ENCODE data around the gene NPAP1.
"Not testable (repeated sequence)": the region's sequence is repeated elsewhere in the genome, so short reads cannot be mapped to it uniquely, and the experiment has no call there.

Gene NPAP1, protein sequence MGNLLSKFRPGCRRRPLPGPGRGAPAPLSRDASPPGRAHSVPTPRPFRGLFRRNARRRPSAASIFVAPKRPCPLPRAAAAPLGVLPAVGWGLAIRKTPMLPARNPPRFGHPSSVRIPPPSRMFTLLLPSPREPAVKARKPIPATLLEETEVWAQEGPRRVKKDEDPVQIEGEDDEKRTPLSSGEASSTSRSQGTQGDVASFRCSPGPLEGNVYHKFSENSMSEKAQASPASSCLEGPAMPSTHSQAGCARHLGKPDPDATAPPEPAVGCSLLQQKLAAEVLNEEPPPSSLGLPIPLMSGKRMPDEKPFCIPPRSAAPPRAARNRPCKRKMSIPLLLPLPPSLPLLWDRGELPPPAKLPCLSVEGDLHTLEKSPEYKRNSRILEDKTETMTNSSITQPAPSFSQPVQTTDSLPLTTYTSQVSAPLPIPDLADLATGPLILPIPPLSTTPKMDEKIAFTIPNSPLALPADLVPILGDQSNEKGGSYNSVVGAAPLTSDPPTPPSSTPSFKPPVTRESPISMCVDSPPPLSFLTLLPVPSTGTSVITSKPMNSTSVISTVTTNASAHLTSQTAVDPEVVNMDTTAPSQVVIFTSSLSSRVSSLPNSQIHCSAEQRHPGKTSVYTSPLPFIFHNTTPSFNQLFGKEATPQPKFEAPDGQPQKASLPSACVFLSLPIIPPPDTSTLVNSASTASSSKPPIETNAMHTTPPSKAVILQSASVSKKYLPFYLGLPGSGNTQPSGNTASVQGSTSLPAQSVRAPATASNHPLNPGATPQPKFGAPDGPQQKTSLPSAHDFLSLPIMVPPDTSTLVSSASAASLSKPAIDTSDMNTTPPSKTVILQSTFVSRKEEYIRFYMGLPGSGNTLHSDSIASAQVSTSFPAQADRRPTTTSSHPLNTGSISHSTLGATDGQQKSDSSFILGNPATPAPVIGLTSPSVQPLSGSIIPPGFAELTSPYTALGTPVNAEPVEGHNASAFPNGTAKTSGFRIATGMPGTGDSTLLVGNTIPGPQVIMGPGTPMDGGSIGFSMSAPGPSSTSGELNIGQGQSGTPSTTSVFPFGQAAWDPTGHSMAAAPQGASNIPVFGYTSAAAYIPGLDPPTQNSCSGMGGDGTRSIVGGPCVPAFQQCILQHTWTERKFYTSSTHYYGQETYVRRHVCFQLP

DNA sequence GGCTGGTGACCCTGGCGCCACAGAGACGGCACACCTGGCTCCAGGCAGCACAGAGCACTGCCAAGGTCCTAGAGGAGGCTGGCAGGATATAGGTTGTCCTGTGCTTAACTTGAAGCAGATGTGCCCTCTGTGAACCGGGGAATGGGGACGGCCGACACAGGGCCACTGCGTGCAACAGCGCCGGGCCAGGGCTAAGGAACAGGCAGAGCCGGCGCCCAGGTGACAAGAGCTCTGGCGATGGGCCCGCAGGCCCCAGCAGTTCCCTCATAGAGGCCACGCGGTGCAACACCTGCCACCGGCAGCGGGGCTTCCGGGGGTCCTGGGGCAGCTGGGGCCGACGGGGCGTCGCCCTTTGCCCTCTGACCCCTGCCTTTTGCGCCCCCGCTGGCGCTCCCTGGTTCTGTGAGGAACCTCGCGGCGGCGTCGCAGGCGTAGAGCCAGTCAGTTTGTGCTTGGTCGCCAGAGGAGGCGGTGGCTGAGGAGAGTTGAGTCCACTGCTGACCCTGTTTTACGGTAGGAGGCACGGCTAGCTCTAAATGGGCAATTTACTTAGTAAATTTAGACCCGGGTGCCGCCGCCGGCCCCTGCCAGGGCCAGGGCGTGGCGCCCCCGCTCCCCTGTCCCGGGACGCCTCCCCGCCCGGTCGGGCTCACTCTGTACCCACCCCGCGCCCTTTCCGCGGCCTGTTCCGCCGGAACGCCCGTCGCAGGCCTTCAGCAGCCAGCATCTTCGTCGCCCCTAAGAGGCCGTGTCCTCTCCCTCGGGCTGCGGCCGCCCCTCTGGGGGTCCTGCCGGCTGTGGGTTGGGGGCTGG lies at the start of gene NPAP1:
NPAP1 (plus strand) TSS at position 444 of the 813 bp plus-strand sequence; CDS start at position 537, 93 bp downstream.
- no peak for DNase-seq (ENCODE audit: low spot score)

DNA sequence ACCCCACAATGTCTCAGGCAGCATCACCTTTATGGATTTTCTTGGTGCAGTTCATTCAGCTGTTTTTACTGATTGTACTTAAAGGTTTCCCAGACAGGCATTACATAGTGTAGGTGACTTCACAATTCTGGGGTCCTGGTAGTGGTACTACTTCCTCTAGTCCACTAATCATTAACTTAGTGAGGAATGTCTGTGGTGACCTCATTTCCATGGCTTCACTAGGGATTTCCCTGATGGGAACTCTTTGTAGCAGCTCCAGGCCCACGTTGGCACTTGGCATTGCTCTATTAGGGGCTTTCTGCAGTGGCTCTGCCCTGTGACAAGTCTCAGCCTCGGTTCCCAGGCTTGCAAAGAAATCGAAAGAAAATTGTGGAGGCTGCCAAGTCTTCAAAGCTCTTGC lies 48.1 kb upstream of the NPAP1 start:
- DNase-seq (ENCODE audit: low spot score) = no peak

GRCh38 chr15:24633082-24633481 lies 42.5 kb upstream of the NPAP1 start:
- no peak for DNase-seq (ENCODE audit: low spot score)

- DNase-seq (ENCODE audit: low spot score) = not testable (repeated sequence)
Measured at GRCh38 chr15:24639412-24639811, 36.2 kb upstream of the NPAP1 start.

- no peak for DNase-seq (ENCODE audit: low spot score)
Measured at GRCh38 chr15:24645627-24646026, 29.9 kb upstream of the NPAP1 start.

DNA sequence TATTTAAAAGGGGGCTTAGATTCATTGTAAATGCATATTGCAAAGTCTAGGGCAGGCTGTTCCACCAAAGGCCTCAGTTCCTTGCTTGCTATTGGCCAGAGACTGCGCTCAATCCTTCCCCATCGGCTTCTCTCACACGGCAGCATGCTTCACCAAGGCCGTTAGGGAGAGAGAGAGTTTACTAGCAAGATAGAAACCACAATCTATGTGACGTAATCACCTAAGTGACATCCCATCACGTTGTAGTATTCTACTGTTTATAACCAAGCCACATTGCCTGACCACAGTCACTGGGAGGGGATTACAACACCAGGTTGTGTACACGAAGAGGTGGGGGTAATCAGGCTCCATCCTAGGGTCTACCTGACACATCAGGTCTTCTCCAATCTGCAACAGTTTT lies 16.0 kb upstream of the NPAP1 start:
- no peak for DNase-seq (ENCODE audit: low spot score)

GRCh38 chr15:24662991-24663390 lies 12.6 kb upstream of the NPAP1 start:
- DNase-seq (ENCODE audit: low spot score) = no peak

- DNase-seq (ENCODE audit: low spot score) = no peak
Measured at GRCh38 chr15:24676431-24676830, 856 bp downstream of the NPAP1 start.

DNA sequence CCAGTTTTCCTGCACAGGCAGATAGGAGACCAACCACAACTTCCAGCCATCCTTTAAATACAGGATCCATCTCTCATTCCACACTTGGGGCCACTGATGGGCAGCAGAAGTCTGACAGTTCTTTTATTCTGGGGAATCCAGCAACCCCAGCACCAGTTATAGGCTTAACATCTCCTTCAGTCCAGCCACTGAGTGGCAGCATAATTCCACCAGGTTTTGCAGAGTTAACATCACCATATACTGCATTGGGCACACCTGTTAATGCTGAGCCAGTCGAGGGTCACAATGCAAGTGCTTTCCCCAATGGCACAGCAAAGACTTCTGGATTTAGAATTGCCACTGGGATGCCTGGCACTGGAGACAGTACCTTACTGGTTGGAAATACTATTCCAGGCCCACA lies 2.9 kb downstream of the NPAP1 start:
- no peak for DNase-seq (ENCODE audit: low spot score)

- DNase-seq (ENCODE audit: low spot score) = no peak
Measured at GRCh38 chr15:24682002-24682401, 6.4 kb downstream of the NPAP1 start.

- not testable (repeated sequence) for DNase-seq (ENCODE audit: low spot score)
Measured at GRCh38 chr15:24682905-24683304, 7.3 kb downstream of the NPAP1 start.

- no peak for DNase-seq (ENCODE audit: low spot score)
Measured at GRCh38 chr15:24683736-24684135, 8.2 kb downstream of the NPAP1 start.

DNA sequence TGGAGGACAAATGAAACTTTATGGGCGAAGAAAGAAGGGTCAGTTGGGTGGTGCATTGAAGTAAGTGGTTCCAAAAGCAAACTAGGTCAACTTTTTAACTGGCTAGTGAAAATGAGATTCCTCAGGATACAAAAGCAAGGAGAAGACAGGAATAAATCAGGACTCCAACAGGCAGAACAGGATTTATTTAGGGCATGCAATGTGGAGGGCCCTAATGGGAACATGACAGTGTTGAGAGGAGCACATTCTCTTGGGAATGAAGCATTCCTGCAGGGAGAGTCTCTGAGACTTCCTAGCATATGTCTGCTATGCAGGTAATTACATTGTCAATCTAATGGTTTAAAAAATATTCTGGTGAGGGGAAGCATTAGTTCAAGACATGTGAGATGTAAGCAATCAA lies 8.7 kb downstream of the NPAP1 start:
- DNase-seq (ENCODE audit: low spot score) = no peak

DNA sequence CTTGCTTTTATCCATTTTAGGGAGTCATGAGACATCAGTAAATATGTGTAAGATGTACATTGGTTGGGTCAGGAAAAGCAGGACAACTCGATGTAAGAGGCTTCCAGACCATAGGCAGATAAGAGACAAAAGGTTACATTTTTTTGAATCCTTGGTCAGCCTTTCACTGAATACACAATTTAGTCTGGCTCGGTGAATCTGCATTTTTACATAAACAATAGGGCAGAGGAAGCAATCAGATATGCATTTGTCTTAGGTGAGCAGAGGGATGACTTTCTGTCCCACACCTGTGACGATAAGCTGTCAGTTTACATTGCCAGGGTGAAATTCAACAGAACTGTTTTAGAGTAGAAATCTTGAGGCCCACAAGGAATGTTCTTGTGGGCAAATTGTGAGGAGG lies 20.6 kb downstream of the NPAP1 start:
- DNase-seq (ENCODE audit: low spot score) = no peak

GRCh38 chr15:24696842-24697241 lies 21.3 kb downstream of the NPAP1 start:
- no peak for DNase-seq (ENCODE audit: low spot score)

DNA sequence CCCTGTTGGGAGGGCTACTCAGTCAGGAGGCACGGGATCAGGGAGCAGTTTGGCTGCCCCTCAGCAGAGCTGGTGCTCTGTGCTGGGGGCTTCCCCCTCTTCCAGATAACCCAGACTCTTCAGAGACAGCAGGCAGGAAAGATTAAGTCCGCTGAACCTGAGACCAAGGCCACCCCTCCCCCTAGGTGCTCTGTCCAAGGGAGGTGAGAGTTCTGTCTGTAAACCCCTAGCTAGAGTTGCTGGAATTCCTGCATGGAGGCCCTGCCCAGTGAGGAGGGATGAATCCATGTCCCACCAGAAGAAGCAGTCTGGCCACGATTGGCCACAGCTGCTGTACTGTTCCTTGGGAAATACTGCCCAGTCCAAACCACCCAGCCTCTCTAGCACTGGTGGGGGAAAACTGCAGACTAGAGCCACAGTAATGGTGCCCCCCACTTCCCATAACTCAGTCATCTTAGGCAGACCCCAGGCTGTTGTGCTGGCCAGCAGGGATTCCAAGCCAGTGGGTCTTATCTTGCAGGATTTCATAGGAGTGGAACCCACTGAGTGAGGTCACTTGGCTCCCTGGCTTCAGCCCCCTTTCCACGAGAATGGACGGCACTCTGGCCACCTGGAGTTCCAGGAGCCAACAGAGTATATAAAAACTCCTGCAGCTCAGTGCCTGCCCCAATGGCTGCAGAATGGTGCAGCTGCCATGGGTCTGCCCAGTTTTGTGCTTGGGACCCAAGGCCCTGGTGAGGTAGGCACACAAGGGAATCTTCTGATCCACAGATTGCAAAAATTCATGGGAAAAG lies 42.9 kb downstream of the NPAP1 start:
- DNase-seq (ENCODE audit: low spot score) = no peak

- no peak for DNase-seq (ENCODE audit: low spot score)
Measured at GRCh38 chr15:24729760-24730159, 54.2 kb downstream of the NPAP1 start.
